NB4 (cell line): ENCODE results near the gene TMEM164.

Experiments
- DNase-seq: peaks from one replicate; pipeline ENCODE4 v3.0.0; 2010; ENCODE audit warnings: low read depth
- H3K4me3 ChIP-seq: one replicate; pipeline ENCODE4 v1.5.1; 2011; ENCODE audit warnings: mild to moderate bottlenecking, low read depth, low read length, moderate library complexity
- CTCF ChIP-seq: IDR thresholded peaks from one replicate; pipeline ENCODE4 v1.5.1; 2012; ENCODE audit warnings: low read depth, low read length
- MYC ChIP-seq: IDR thresholded peaks from 2 replicates; pipeline ENCODE4 v1.6.1; 2011; ENCODE audit warnings: low read depth, low read length
- POLR2A ChIP-seq: IDR thresholded peaks from 2 replicates; pipeline ENCODE4 v1.6.1; 2011; ENCODE audit warnings: mild to moderate bottlenecking; ENCODE audit not compliant: insufficient read length; ENCODE audit errors: extremely low read depth
- TF ChIP-seq, protein P1 (sequence below): IDR thresholded peaks from 2 replicates; pipeline ENCODE4 v1.6.1; 2011; ENCODE audit warnings: low read depth, low read length

The TMEM164 gene

GRCh38 chrX:110224926-110225617, 222.2 kb downstream of the TMEM164 start:
- no peak overlapping the region for H3K4me3 ChIP-seq
- DNase-seq = no peak
- TF ChIP-seq CTCF (no peak), POLR2A (no peak)

- no peak for DNase-seq
- H3K4me3 ChIP-seq = no peak overlapping the region
- TF ChIP-seq, protein P1, sequence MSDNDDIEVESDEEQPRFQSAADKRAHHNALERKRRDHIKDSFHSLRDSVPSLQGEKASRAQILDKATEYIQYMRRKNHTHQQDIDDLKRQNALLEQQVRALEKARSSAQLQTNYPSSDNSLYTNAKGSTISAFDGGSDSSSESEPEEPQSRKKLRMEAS = no peak
- TF ChIP-seq CTCF = no peak
- no peak for TF ChIP-seq MYC
- no peak for TF ChIP-seq POLR2A
Observed at GRCh38 chrX:110226931-110227330, 224.0 kb downstream of the TMEM164 start.
